SU-DHL-6 (cell line): ENCODE data around the gene RAB9A.
"Not testable (repeated sequence)": the region's sequence is repeated elsewhere in the genome, so short reads cannot be mapped to it uniquely, and the experiment has no call there.

Experiments
- H2AFZ ChIP-seq: fragments of 200-600 bp; sonication (generic); 2 replicates; pipeline ENCODE4 v1.6.1; 2014; ENCODE audit warnings: low read depth, mild to moderate bottlenecking, moderate library complexity, mixed read lengths, antibody characterized with exemption, low read length; ENCODE audit not compliant: severe bottlenecking
- H3F3A ChIP-seq: fragments of 200-600 bp; shearing (Covaris generic); 2 replicates; pipeline ENCODE4 v1.6.0; 2016; ENCODE audit warnings: antibody characterized with exemption, mild to moderate bottlenecking; ENCODE audit not compliant: insufficient read depth
- H3K27ac ChIP-seq: fragments of 200-600 bp; sonication (generic); 2 replicates; pipeline ENCODE4 v1.5.1; 2016; ENCODE audit warnings: low read depth, mild to moderate bottlenecking, low read length, moderate library complexity, mixed read lengths
- H3K27me3 ChIP-seq: fragments of 200-600 bp; sonication (generic), shearing (Covaris generic); 2 replicates; pipeline ENCODE4 v1.6.0; 2014; ENCODE audit warnings: mild to moderate bottlenecking, low read length
- H3K36me3 ChIP-seq: fragments of 200-600 bp; sonication (generic); 2 replicates; pipeline ENCODE4 v1.6.1; 2014; ENCODE audit warnings: mild to moderate bottlenecking, low read length, mixed read lengths
- H3K4me2 ChIP-seq: fragments of 300-600, 200-600 bp; shearing (Covaris generic), sonication (generic); 2 replicates; pipeline ENCODE4 v1.6.0; 2014; ENCODE audit warnings: low read length, low read depth, mild to moderate bottlenecking; ENCODE audit not compliant: poor library complexity, severe bottlenecking
- H3K4me3 ChIP-seq: fragments of 200-600 bp; sonication (generic); 2 replicates; pipeline ENCODE4 v1.5.1; 2014; ENCODE audit warnings: antibody characterized with exemption, low read length, mild to moderate bottlenecking, mixed read lengths; ENCODE audit not compliant: insufficient read depth, poor library complexity, severe bottlenecking
- H3K79me2 ChIP-seq: fragments of 200-600 bp; sonication (generic); 2 replicates; pipeline ENCODE4 v1.6.1; 2014; ENCODE audit warnings: mild to moderate bottlenecking, low read length, moderate library complexity; ENCODE audit not compliant: insufficient read depth
- H3K9ac ChIP-seq: fragments of 200-600 bp; sonication (generic); 2 replicates; pipeline ENCODE4 v1.7.0; 2014; ENCODE audit warnings: mild to moderate bottlenecking, low read length
- H3K9me2 ChIP-seq: fragments of 200-600 bp; sonication (generic); replicated peaks from 2 replicates; pipeline ENCODE4 v1.6.1; 2014; ENCODE audit warnings: low read length; ENCODE audit not compliant: insufficient read depth
- H3K9me3 ChIP-seq: fragments of 200-600 bp; sonication (generic); 2 replicates; pipeline ENCODE4 v1.6.1; 2014; ENCODE audit warnings: low read length, mixed read lengths; ENCODE audit not compliant: insufficient read depth
- H4K20me1 ChIP-seq: fragments of 200-600 bp; sonication (generic); 2 replicates; pipeline ENCODE4 v1.6.1; 2014; ENCODE audit warnings: low read depth, mild to moderate bottlenecking, antibody characterized with exemption, low read length, moderate library complexity, mixed read lengths
- EZH2phosphoT487 ChIP-seq: fragments of 200-600 bp; sonication (generic), shearing (Covaris generic); conservative IDR thresholded peaks from 2 replicates; pipeline ENCODE4 v1.6.1; 2018; ENCODE audit warnings: mild to moderate bottlenecking, antibody characterized with exemption, low read length, moderate library complexity, mixed read lengths
- TF ChIP-seq, protein P1 (sequence below): fragments of 200-600 bp; sonication (generic); IDR thresholded peaks from one replicate; pipeline ENCODE4 v1.5.1; 2017; ENCODE audit warnings: antibody characterized with exemption, mild to moderate bottlenecking, low read length, moderate library complexity; ENCODE audit not compliant: insufficient read depth, poor library complexity, severe bottlenecking

The RAB9A gene

DNA sequence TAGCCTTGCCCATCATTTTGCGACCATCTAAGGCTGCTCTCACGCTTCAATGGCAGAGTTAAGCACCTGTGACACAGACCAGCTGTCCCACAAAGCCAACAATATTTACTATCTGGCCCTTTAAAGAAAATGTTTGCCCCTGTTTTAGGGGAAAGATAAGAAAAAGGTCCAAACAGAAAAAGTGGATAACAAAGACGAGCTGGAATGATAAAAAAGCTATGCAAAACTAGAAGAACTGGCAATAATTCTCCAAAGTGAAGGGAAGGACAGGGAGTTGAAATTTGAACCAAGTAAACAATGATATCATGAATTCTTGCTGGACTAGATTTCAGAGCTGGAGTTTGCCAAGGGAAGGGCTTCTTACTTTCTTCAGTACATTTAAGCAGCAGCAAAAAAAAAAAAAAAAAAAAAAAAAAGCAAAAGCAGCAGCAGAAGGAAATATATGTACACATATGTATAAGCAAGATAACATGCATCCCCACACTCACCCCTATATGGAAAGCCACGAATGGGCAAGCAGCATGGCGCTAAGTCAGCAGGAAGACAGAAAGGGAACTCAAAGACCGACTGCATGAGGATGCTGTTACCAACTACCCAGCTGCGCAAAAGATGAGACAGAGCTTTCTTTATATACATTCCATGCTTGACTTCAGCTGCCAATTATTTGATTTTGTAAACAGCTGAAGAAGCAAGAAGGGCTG lies 33.0 kb downstream of the RAB9A start:
- Histone ChIP-seq H3K36me3 (no peaks in the 10 kb centered on the region), H3K9me3 (no peaks in the 10 kb centered on the region), H3F3A (no peaks in the 10 kb centered on the region), H3K27ac (no peak overlapping the region), H3K27me3 (no peaks in the 10 kb centered on the region), H3K9me2 (no peaks in the 10 kb centered on the region), H2AFZ (no peak overlapping the region), H3K4me3 (no peak overlapping the region), H4K20me1 (no peaks in the 10 kb centered on the region), H3K9ac (no peak overlapping the region), H3K79me2 (peaks cover 54% of the 10 kb centered on the region), H3K4me2 (no peak overlapping the region)
- TF ChIP-seq EZH2phosphoT487, result no peak
- TF ChIP-seq, protein P1, sequence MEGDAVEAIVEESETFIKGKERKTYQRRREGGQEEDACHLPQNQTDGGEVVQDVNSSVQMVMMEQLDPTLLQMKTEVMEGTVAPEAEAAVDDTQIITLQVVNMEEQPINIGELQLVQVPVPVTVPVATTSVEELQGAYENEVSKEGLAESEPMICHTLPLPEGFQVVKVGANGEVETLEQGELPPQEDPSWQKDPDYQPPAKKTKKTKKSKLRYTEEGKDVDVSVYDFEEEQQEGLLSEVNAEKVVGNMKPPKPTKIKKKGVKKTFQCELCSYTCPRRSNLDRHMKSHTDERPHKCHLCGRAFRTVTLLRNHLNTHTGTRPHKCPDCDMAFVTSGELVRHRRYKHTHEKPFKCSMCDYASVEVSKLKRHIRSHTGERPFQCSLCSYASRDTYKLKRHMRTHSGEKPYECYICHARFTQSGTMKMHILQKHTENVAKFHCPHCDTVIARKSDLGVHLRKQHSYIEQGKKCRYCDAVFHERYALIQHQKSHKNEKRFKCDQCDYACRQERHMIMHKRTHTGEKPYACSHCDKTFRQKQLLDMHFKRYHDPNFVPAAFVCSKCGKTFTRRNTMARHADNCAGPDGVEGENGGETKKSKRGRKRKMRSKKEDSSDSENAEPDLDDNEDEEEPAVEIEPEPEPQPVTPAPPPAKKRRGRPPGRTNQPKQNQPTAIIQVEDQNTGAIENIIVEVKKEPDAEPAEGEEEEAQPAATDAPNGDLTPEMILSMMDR, result no peak

DNA sequence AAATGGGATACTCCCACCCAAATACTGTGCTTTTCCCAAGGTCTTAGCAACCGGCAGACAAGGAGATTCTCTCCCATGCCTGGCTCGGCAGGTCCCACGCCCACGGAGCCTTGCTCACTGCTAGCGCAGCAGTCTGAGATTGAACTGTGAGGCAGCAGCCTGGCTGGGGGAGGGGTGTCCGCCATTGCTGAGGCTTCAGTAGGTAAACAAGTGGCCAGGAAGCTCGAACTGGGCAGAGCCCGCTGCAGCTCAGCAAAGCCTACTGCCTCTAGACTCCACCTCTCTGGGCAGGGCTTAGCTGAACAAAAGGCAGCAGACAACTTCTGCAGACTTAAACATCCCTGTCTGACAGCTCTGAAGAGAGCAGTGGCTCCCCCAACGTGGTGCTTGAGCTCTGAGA lies 36.0 kb downstream of the RAB9A start:
- H3K27ac ChIP-seq, H3K4me2 ChIP-seq, H3K9me2 ChIP-seq, H2AFZ ChIP-seq, H3K9ac ChIP-seq, H3K4me3 ChIP-seq, H3F3A ChIP-seq, H3K36me3 ChIP-seq, H4K20me1 ChIP-seq, H3K9me3 ChIP-seq, H3K27me3 ChIP-seq: not testable (repeated sequence)
- peaks cover 60% of the 10 kb centered on the region for H3K79me2 ChIP-seq

DNA sequence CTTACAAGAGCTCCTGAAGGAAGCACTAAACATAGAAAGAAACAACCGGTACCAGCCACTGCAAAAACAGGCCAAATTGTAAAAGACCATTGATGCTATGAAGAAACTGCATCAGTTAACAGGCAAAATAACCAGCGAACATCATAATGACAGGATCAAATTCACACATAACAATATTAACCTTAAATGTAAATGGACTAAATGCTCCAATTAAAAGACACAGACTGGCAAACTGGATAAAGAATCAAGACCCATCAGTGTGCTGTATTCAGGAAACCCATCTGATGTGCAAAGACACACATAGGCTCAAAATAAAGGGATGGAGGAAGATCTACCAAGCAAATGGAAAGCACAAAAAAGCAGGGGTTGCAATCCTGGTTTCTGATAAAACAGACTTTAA lies 37.7 kb downstream of the RAB9A start:
- H2AFZ ChIP-seq, H3K4me3 ChIP-seq, H3K36me3 ChIP-seq, H3K9me3 ChIP-seq, H3K9ac ChIP-seq, H3K4me2 ChIP-seq, H3K27ac ChIP-seq, H3K27me3 ChIP-seq, H3F3A ChIP-seq, H3K9me2 ChIP-seq, H4K20me1 ChIP-seq: not testable (repeated sequence)
- H3K79me2 ChIP-seq, result peaks cover 52% of the 10 kb centered on the region

DNA sequence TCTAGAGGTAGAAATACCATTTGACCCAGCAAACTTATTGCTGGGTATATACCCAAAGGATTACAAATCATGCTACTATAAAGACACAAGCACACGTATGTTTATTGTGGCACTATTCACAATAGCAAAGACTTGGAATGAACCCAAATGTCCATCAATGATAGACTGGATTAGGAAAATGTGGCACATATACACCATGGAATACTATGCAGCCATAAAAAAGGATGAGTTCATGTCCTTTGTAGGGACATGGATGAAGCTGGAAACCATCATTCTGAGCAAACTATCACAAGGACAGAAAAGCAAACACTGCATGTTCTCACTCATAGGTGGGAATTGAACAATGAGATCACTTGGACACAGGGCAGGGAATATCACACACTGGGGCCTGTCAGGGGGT lies 41.6 kb downstream of the RAB9A start:
- not testable (repeated sequence) for H3K27me3 ChIP-seq, H3K9me2 ChIP-seq, H3K9me3 ChIP-seq, H3K9ac ChIP-seq, H3K4me2 ChIP-seq, H3K36me3 ChIP-seq, H3K4me3 ChIP-seq, H4K20me1 ChIP-seq, H2AFZ ChIP-seq, H3K27ac ChIP-seq
- Histone ChIP-seq H3F3A (peaks cover 20% of the 10 kb centered on the region; the same call in 1 of the 2 replicates), H3K79me2 (peaks cover 53% of the 10 kb centered on the region)
